Measurements from ENCODE around the gene PAIP2. TPM values are rescaled to one million over a fixed set of nuclear protein-coding genes. Genes with fewer than 3 reads are reported as not detected.

The PAIP2 gene
- total RNA-seq, 1 donor from 2014 or later: 47.9 TPM

- no peak for DNase-seq (ENCODE audit: low spot score)
- Mint-ChIP-seq H3K9me3 (ENCODE audit: low read depth) (no peaks in the 10 kb centered on the region), H3K4me1 (ENCODE audit: low read depth) (peaks cover 8% of the 10 kb centered on the region), H3K27me3 (ENCODE audit: low read depth) (no peaks in the 10 kb centered on the region), H3K4me3 (ENCODE audit: unreplicated experiment) (no peak overlapping the region), H3K36me3 (ENCODE audit: low read depth) (peaks cover 19% of the 10 kb centered on the region), H3K27ac (ENCODE audit: unreplicated experiment) (no peak overlapping the region)
- TF ChIP-seq CTCF (IDR thresholded peaks at IDR 0.05): no peak
These were observed 74.2 kb downstream of the PAIP2 start for GRCh38 chr5:139415869-139416268.

GRCh38 chr5:139416651-139417050, 75.0 kb downstream of the PAIP2 start:
- peak overlapping the region; percentile 66 for H3K27ac Mint-ChIP-seq (ENCODE audit: unreplicated experiment)
- no peak for DNase-seq (ENCODE audit: low spot score)
- no peaks in the 10 kb centered on the region for H3K9me3 Mint-ChIP-seq (ENCODE audit: low read depth)
- H3K27me3 Mint-ChIP-seq (ENCODE audit: low read depth): no peaks in the 10 kb centered on the region
- no peak overlapping the region for H3K4me3 Mint-ChIP-seq (ENCODE audit: unreplicated experiment)
- H3K36me3 Mint-ChIP-seq (ENCODE audit: low read depth): peaks cover 20% of the 10 kb centered on the region
- H3K4me1 Mint-ChIP-seq (ENCODE audit: low read depth): peaks cover 8% of the 10 kb centered on the region
- TF ChIP-seq CTCF (IDR thresholded peaks at IDR 0.05): no peak

GRCh38 chr5:139417214-139417613, 75.6 kb downstream of the PAIP2 start:
- Mint-ChIP-seq H3K27ac (ENCODE audit: unreplicated experiment) (peak overlapping the region; percentile 66), H3K4me3 (ENCODE audit: unreplicated experiment) (no peak overlapping the region)
- DNase-seq (ENCODE audit: low spot score): no peak

GRCh38 chr5:139418793-139419192, 77.1 kb downstream of the PAIP2 start:
- Mint-ChIP-seq H3K36me3 (ENCODE audit: low read depth) (peaks cover 16% of the 10 kb centered on the region), H3K27ac (ENCODE audit: unreplicated experiment) (no peak overlapping the region), H3K9me3 (ENCODE audit: low read depth) (no peaks in the 10 kb centered on the region), H3K4me1 (ENCODE audit: low read depth) (peaks cover 12% of the 10 kb centered on the region), H3K4me3 (ENCODE audit: unreplicated experiment) (no peak overlapping the region), H3K27me3 (ENCODE audit: low read depth) (no peaks in the 10 kb centered on the region)
- TF ChIP-seq CTCF (IDR thresholded peaks at IDR 0.05): no peak
- no peak for DNase-seq (ENCODE audit: low spot score)

More at GRCh38 chr5:139417214-139417613, 75.6 kb downstream of the PAIP2 start:
- TF ChIP-seq CTCF (IDR thresholded peaks at IDR 0.05): no peak
- H3K27me3 Mint-ChIP-seq (ENCODE audit: low read depth): no peaks in the 10 kb centered on the region
- H3K9me3 Mint-ChIP-seq (ENCODE audit: low read depth): no peaks in the 10 kb centered on the region
- peaks cover 20% of the 10 kb centered on the region for H3K36me3 Mint-ChIP-seq (ENCODE audit: low read depth)
- peaks cover 9% of the 10 kb centered on the region for H3K4me1 Mint-ChIP-seq (ENCODE audit: low read depth)

Other genes with a start within 250 kb of the PAIP2 start
- 71.1 to 87.4 TPM (median 76.2 TPM) in 3 replicates for gene SIL1, start 143.5 kb upstream of the PAIP2 start, total RNA-seq
- 150 to 218 TPM (median 153 TPM) in 3 replicates for gene MATR3, start 48.1 kb upstream of the PAIP2 start, total RNA-seq
- gene SLC23A1, start 41.4 kb downstream of the PAIP2 start, total RNA-seq: not detected in 3 replicates
- gene MZB1, start 48.1 kb downstream of the PAIP2 start, total RNA-seq: not detected in 3 replicates
- gene PROB1, start 53.2 kb downstream of the PAIP2 start, total RNA-seq: 0.97 to 2.4 TPM (median 2.3 TPM) in 3 replicates
- gene SPATA24, start 62.2 kb downstream of the PAIP2 start, total RNA-seq: 2.7 to 3.7 TPM (median 3.7 TPM) in 3 replicates
- 17.4 to 27.0 TPM (median 25.6 TPM) in 3 replicates for gene DNAJC18, start 97.7 kb downstream of the PAIP2 start, total RNA-seq
- 0.62 TPM in 1 of 3 replicates, not detected in the others for gene ECSCR, start 120.9 kb downstream of the PAIP2 start, total RNA-seq
- not detected in 3 replicates for gene SMIM33, start 129.2 kb downstream of the PAIP2 start, total RNA-seq
- 26.6 to 59.2 TPM (median 58.4 TPM) in 3 replicates for gene STING1, start 140.9 kb downstream of the PAIP2 start, total RNA-seq
- gene UBE2D2, start 219.5 kb downstream of the PAIP2 start, total RNA-seq: 110 to 129 TPM (median 117 TPM) in 3 replicates